ENCODE measurements around the gene TAF11.
"Not testable (repeated sequence)": the region's sequence is repeated elsewhere in the genome, so short reads cannot be mapped to it uniquely, and the experiment has no call there.

The TAF11 gene

DNA sequence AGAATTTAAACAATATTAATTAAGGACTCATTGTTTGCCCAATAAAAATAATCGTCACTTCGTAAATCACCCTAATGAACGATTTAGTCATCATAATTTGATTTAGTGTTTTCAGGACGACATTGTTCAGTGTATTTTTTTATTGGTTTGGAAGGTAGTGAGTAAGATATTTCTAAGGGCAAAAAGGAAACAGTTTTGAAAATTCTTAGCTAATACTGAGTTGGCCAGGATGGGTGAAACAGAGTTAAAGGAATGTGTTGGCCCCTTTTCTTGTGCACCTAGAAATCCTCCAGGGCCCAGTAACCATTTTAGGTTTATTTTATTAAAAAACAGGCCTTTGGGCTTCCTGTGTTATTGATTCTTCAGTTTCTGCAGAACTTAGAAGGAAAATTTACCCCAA is 26.5 kb upstream of the TAF11 start:
- H3K4me3 Mint-ChIP-seq = no peak overlapping the region
- H3K9me3 Mint-ChIP-seq = no peaks in the 10 kb centered on the region
- H3K36me3 Mint-ChIP-seq (ENCODE audit: low read depth) = peaks cover 11% of the 10 kb centered on the region
- H3K4me1 Mint-ChIP-seq (ENCODE audit: low read depth) = peaks cover 32% of the 10 kb centered on the region
- H3K27me3 Mint-ChIP-seq = no peaks in the 10 kb centered on the region
- H3K27ac Mint-ChIP-seq = no peak overlapping the region
- no peak for DNase-seq

DNA sequence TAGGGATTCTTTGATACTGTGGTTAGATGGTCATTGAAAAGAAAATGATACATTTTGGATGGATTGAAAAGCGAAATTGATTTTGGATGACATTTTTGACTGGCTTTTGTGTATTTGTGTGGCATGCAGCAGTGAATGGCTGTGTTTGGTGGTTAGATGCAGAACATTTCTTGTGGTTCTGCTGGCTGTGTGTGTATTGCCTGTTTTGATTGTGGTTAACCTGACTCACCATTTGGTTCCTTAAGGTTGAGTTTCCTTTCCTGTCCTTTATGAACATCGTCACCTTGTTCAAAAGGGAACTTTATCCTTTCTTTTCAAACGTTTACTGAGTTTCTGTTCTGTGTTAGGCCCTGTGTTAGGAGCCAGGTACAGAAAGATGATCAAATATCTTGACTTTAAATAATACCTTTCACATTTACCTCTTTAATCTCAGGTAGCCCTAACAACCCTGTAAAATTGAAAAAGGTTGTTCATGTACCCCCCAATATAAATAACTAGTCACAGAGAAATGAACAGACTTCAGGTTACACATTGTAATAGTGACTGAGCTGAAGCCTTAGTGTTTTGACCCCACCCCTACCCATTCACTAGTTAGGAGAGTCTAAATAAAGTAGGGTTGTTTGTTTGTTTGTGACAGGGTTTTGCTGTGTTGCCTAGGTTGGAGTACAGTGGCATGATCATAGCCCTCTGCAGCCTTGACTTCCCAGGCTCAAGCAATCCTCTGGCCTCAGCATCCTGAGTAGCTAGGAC is 25.0 kb upstream of the TAF11 start:
- no peak for DNase-seq
- H3K36me3 Mint-ChIP-seq (ENCODE audit: low read depth) = peaks cover 4% of the 10 kb centered on the region
- peak overlapping the region; percentile 9 for H3K4me3 Mint-ChIP-seq
- peaks cover 31% of the 10 kb centered on the region for H3K4me1 Mint-ChIP-seq (ENCODE audit: low read depth)
- H3K9me3 Mint-ChIP-seq = no peaks in the 10 kb centered on the region
- H3K27me3 Mint-ChIP-seq = no peaks in the 10 kb centered on the region
- peak overlapping the region; percentile 56 for H3K27ac Mint-ChIP-seq

DNA sequence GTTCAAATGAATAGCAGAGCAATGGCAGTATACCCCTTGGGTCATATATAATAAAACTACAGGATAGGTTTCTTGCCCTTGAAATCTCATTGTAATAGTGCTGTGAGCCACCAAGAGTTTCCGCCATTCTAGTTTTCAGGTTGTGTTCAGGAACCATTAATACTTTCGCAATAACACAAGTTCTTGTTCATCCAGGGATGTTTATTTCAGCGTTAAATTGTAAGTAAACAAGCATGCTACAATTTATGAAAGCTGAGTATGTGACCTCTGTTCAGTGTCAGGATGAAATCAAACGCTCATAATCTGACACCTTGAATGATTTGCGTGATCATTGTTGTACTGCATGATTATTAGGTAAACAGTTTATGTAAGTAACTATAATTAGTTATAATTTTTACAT is 24.0 kb upstream of the TAF11 start:
- no peaks in the 10 kb centered on the region for H3K36me3 Mint-ChIP-seq (ENCODE audit: low read depth)
- no peak overlapping the region for H3K27ac Mint-ChIP-seq
- DNase-seq = no peak
- H3K27me3 Mint-ChIP-seq = no peaks in the 10 kb centered on the region
- H3K9me3 Mint-ChIP-seq = no peaks in the 10 kb centered on the region
- peaks cover 30% of the 10 kb centered on the region for H3K4me1 Mint-ChIP-seq (ENCODE audit: low read depth)
- no peak overlapping the region for H3K4me3 Mint-ChIP-seq

DNA sequence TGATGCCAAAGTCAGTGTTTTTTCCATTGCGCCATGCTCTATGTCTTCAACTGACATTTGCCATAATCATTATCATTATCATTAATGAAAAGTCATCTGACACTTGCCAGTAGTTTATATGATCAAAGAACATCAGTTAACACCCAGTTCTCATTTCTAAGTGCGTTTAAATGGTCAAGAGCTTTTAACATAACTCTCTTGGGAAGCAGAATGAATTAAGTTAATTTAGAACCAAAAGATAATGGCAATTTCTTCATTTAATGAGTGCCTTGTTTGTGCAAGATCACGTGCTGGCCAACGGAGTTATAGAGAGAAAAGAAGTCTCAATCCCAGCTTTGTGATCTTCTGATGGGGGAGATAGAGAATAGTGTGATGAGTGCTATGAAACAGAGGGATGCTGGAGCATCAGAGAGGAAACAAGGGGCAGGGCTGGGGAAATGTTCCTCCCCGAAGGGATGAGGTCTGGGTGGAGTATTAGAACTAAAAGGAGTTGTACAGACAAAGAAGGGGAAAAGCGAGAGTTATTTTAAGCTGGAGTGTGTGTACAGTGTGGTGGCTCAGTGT is 21.6 kb upstream of the TAF11 start:
- Mint-ChIP-seq H3K27ac (no peak overlapping the region), H3K27me3 (no peaks in the 10 kb centered on the region), H3K36me3 (ENCODE audit: low read depth) (no peaks in the 10 kb centered on the region), H3K4me1 (ENCODE audit: low read depth) (peaks cover 35% of the 10 kb centered on the region), H3K4me3 (no peak overlapping the region), H3K9me3 (no peaks in the 10 kb centered on the region)
- no peak for DNase-seq

DNA sequence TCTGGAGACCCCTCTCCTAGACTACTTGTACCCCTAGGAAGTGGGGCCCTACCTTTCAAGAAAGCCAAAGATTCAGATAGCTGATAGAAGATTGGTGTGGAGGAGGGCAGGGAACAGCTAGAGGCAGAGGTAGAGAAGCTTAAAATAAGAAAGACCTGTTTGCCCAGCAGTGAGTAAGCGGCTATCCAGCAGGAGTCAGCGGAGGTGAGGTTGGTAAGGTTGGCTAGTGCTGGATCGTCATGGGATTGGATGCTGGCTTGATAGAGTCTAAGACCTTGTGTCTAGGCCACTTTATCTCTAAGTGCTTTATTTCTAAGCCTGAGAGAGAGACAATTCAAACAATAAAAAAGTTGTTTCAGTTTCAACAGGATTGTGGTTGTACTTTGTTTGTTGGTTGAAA is 20.4 kb upstream of the TAF11 start:
- Mint-ChIP-seq H3K27me3 (no peaks in the 10 kb centered on the region), H3K27ac (no peak overlapping the region), H3K36me3 (ENCODE audit: low read depth) (no peaks in the 10 kb centered on the region)

DNA sequence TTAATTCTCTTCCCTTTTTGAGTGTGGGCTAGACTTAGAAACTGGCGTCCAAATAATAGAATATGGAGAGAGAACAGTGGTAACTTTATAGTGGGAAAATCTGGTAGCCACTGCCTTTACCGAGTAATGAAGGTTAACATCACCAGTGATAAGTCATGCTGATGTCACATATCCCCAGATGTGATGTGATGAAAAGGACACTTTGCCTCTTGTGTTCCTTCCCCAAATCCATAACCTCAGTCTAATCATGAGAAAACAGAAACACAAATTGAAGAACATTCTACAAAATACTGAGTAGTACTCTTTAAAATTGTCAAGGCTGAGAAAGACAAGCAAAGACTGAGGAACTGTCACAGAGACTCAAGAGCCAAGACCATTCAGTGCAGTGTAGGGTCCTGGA is 19.0 kb upstream of the TAF11 start:
- H3K4me1 Mint-ChIP-seq (ENCODE audit: low read depth) = peaks cover 16% of the 10 kb centered on the region
- no peak for DNase-seq
- no peaks in the 10 kb centered on the region for H3K36me3 Mint-ChIP-seq (ENCODE audit: low read depth)
- H3K27me3 Mint-ChIP-seq = no peaks in the 10 kb centered on the region
- no peak overlapping the region for H3K4me3 Mint-ChIP-seq
- H3K27ac Mint-ChIP-seq = no peak overlapping the region
- no peaks in the 10 kb centered on the region for H3K9me3 Mint-ChIP-seq

More for the DNA sequence above, 20.4 kb upstream of the TAF11 start:
- Mint-ChIP-seq H3K4me1 (ENCODE audit: low read depth) (peaks cover 30% of the 10 kb centered on the region), H3K4me3 (no peak overlapping the region), H3K9me3 (no peaks in the 10 kb centered on the region)
- DNase-seq = no peak

DNA sequence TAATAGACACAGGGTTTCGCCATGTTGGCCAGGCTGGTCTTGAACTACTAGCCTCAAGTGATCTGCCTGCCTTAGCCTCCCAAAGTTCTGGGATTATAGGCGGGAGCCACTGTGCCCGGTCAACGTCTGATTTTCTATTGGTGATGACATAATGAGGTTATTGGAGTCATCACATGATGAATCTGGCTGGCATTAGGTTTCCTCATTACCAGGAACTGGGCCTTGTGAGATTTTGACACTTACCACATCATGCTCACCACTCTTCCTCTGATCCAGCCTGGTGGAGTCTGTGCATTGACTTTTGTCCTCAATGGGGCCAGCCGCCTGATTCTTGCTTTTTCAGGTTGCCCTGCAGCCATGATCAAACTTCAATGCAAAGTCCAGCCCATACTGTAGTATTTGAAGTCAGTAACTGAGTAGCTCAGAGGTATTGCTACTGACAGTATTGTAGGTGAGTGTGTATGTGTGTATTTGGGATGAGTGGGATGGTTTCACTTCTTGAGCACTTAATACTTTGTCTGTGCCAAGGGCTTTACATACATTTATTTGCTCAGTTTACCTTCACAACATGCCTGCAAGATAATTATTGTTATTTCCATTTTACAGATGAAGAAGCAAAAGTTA is 17.3 kb upstream of the TAF11 start:
- no peak for DNase-seq
- H3K9me3 Mint-ChIP-seq = no peaks in the 10 kb centered on the region
- H3K27me3 Mint-ChIP-seq = no peaks in the 10 kb centered on the region
- H3K4me3 Mint-ChIP-seq = no peak overlapping the region
- peaks cover 9% of the 10 kb centered on the region for H3K4me1 Mint-ChIP-seq (ENCODE audit: low read depth)
- H3K27ac Mint-ChIP-seq = no peak overlapping the region
- no peaks in the 10 kb centered on the region for H3K36me3 Mint-ChIP-seq (ENCODE audit: low read depth)

DNA sequence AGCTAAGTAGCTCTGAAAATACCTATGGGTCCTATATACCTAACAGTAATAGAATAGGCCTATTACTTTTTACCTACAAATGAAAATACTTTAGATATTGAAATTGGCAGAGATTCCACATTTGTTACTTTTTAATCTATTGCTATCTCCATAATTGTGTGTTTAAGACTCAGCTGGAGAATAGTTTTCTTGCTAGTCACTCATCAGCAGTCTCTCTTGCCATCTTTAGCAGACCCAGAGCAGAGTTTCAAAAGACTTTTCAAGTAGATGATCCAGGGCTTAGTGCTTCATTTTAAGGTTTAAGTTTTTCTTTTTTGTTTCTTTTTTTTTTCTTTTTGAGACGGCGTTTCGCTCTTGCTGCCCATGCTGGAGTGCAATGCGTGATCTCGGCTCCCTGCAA is 14.1 kb upstream of the TAF11 start:
- Mint-ChIP-seq H3K27ac (no peak overlapping the region), H3K36me3 (ENCODE audit: low read depth) (no peaks in the 10 kb centered on the region), H3K4me1 (ENCODE audit: low read depth) (peaks cover 7% of the 10 kb centered on the region), H3K9me3 (no peaks in the 10 kb centered on the region), H3K27me3 (no peaks in the 10 kb centered on the region), H3K4me3 (no peak overlapping the region)
- no peak for DNase-seq

DNA sequence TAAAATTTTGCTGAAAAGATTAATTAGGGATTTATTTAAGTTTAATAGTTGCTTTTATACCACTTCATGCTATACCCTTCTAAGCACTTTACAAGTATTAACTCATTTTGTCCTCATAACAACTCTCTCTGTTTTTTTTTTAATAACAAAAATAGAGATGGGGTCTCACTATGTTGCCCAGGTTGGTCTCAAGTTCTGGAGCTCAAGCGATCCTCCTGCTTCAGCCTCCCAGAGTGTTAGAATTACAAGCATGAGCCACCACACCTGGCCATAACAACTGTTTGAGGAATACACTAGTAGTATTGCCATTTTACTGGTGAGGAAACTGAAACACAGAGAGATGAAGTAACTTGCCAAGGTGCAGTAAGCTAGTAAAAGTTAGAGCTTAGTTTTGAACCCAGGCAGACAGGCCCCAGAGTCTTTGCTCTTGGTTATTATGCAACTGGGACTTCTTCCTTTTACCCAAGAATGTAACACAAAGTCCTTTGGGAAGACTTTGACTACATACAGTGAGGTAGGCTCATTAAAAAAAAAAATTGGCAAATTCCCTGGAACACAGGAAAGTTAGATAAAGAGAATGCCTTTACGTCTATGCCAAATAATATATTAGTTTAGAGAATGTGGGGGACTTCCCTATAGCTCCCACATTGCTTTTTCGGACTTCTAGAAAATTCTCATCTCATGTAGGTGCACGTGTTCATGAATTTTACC is 12.6 kb upstream of the TAF11 start:
- no peak overlapping the region for H3K27ac Mint-ChIP-seq
- no peak for DNase-seq
- peaks cover 7% of the 10 kb centered on the region for H3K4me1 Mint-ChIP-seq (ENCODE audit: low read depth)
- H3K4me3 Mint-ChIP-seq = no peak overlapping the region
- H3K9me3 Mint-ChIP-seq = no peaks in the 10 kb centered on the region
- H3K27me3 Mint-ChIP-seq = no peaks in the 10 kb centered on the region
- H3K36me3 Mint-ChIP-seq (ENCODE audit: low read depth) = no peaks in the 10 kb centered on the region

DNA sequence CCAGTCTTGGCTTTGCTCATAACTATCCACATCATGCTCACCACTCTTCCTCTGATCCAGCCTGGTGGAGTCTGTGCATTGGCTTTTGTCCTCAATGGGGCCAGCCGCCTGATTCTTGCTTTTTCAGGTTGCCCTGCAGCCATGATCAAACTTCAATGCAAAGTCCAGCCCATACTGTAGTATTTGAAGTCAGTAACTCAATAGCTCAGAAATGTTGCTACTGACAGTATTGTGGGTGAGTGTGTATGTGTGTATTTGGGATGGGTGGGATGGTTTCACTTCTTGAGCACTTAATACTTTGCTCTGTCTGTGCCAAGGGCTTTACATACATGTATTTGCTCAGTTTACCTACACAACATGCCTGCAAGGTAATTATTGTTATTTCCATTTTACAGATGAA is 11.9 kb upstream of the TAF11 start:
- not testable (repeated sequence) for H3K4me3 Mint-ChIP-seq; H3K9me3 Mint-ChIP-seq; H3K27me3 Mint-ChIP-seq; H3K27ac Mint-ChIP-seq; H3K36me3 Mint-ChIP-seq (ENCODE audit: low read depth); DNase-seq; H3K4me1 Mint-ChIP-seq (ENCODE audit: low read depth)

DNA sequence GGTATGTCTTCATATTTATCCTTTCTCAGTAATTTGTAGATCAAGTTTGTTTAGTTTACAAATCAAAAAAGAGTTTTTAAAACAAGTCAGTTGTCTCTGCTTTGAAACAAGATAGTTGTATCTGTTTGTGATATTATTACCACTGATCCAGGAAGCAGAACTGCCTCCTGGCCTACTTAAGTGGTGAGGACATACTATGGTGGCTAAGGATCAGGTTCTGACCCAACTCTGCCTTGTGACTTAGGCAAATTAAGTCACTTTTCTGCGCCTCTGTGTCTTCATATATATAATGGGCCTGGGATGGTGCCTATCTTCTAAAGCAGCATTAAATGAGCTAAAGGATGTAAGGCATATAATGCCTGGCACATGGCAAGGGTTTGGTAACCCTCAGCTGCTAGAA is 9.9 kb upstream of the TAF11 start:
- peaks cover 8% of the 10 kb centered on the region for H3K4me1 Mint-ChIP-seq (ENCODE audit: low read depth)
- H3K4me3 Mint-ChIP-seq = no peak overlapping the region
- no peaks in the 10 kb centered on the region for H3K27me3 Mint-ChIP-seq
- no peak for DNase-seq
- no peak overlapping the region for H3K27ac Mint-ChIP-seq
- no peaks in the 10 kb centered on the region for H3K9me3 Mint-ChIP-seq
- peaks cover 2% of the 10 kb centered on the region for H3K36me3 Mint-ChIP-seq (ENCODE audit: low read depth)

DNA sequence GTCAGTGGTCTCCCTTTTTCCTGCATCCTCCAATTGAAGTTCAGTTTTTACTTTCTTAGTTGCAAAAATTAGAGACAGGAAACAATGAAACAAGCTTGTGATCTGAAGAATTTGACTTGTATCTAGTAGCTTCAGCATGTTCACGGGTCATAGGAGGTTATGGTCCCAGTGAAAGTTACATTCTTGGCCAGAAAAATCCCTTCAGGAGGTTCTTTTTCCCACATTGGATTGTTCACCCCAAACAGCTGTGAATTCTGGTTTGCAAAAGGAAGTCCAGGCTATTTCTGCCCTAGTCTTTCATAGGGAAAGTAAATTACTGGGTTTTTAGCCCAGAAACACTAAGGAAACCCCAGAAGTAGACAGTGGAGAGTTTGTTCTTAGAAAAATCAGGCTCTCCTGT is 9.3 kb upstream of the TAF11 start:
- peaks cover 11% of the 10 kb centered on the region for H3K4me1 Mint-ChIP-seq (ENCODE audit: low read depth)
- H3K4me3 Mint-ChIP-seq = no peak overlapping the region
- H3K36me3 Mint-ChIP-seq (ENCODE audit: low read depth) = peaks cover 2% of the 10 kb centered on the region
- no peak for DNase-seq
- H3K27ac Mint-ChIP-seq = no peak overlapping the region
- no peaks in the 10 kb centered on the region for H3K27me3 Mint-ChIP-seq
- H3K9me3 Mint-ChIP-seq = no peaks in the 10 kb centered on the region

DNA sequence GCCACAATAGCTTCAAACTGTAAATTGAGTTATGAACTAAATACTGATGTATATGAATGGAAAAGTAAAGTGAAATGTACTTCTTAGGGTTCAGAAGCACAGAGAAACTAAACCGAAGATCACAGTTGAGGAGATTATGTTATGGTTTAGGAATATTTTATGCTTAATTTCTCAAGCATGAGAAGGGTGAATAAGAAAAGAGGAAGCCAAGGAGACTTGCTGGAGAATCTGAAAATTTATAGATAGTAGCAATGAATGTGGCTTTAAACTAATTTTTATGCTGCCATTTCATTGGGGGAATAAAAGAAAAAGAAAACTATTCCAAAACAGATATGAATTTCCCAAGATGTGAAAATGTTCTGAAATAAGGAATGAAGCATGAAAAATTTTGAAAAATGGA is 6.9 kb upstream of the TAF11 start:
- Mint-ChIP-seq H3K4me3 (no peak overlapping the region), H3K4me1 (ENCODE audit: low read depth) (peaks cover 26% of the 10 kb centered on the region), H3K27ac (no peak overlapping the region), H3K27me3 (no peaks in the 10 kb centered on the region), H3K36me3 (ENCODE audit: low read depth) (peaks cover 3% of the 10 kb centered on the region), H3K9me3 (no peaks in the 10 kb centered on the region)
- no peak for DNase-seq

DNA sequence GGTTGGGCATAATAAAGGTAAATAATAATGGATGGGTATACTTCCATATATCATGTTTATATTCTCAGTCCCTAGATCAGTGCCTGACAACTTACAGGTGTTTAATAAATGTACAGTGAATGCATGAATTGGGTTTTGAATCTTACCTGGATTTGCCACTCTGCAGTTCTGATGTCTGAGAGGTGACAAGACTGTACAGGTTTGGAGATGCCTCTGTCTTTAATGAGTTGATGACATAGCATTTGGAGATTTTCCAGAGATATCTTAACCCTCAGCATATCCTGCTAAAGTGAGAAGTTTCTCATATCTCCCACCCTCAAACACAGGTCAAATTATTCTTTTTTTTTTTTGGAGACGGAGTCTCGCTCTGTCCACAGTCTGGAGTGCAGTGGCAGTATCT is 3.5 kb upstream of the TAF11 start:
- H3K27ac Mint-ChIP-seq = no peak overlapping the region
- H3K27me3 Mint-ChIP-seq = no peaks in the 10 kb centered on the region
- peaks cover 24% of the 10 kb centered on the region for H3K36me3 Mint-ChIP-seq (ENCODE audit: low read depth)
- H3K4me3 Mint-ChIP-seq = peak overlapping the region; percentile 100
- no peaks in the 10 kb centered on the region for H3K9me3 Mint-ChIP-seq
- peaks cover 41% of the 10 kb centered on the region for H3K4me1 Mint-ChIP-seq (ENCODE audit: low read depth)
- no peak for DNase-seq

DNA sequence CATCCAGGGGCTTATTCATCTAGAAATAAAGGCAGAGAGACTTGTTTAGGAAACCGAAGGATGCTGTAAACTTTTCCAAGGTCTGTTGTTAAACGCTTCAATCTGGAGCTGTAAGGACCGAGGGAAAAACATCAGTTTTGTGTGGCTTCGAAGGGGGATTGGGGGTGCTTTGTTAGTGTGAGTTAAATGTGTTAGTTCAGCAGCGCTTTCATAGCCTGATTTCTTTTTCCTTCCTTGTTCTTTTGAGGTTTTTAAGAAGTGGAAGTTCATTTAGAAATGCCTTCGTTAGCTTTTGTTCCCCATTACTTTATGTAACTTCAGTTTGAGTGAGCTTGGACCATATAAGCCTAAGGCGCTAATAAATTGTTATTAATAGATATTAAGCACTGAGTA is 2.7 kb upstream of the TAF11 start:
- peaks cover 45% of the 10 kb centered on the region for H3K4me1 Mint-ChIP-seq (ENCODE audit: low read depth)

More for the DNA sequence above, 2.7 kb upstream of the TAF11 start:
- H3K27me3 Mint-ChIP-seq = no peaks in the 10 kb centered on the region
- peak overlapping the region; percentile 70 for H3K27ac Mint-ChIP-seq
- peaks cover 27% of the 10 kb centered on the region for H3K36me3 Mint-ChIP-seq (ENCODE audit: low read depth)
- peak overlapping the region; percentile 100 for H3K4me3 Mint-ChIP-seq
- H3K9me3 Mint-ChIP-seq = no peaks in the 10 kb centered on the region
- DNase-seq = no peak
